ENCODE measurements around the gene GRM3.
"Not testable (repeated sequence)": the region's sequence is repeated elsewhere in the genome, so short reads cannot be mapped to it uniquely, and the experiment has no call there.

The GRM3 gene

DNA sequence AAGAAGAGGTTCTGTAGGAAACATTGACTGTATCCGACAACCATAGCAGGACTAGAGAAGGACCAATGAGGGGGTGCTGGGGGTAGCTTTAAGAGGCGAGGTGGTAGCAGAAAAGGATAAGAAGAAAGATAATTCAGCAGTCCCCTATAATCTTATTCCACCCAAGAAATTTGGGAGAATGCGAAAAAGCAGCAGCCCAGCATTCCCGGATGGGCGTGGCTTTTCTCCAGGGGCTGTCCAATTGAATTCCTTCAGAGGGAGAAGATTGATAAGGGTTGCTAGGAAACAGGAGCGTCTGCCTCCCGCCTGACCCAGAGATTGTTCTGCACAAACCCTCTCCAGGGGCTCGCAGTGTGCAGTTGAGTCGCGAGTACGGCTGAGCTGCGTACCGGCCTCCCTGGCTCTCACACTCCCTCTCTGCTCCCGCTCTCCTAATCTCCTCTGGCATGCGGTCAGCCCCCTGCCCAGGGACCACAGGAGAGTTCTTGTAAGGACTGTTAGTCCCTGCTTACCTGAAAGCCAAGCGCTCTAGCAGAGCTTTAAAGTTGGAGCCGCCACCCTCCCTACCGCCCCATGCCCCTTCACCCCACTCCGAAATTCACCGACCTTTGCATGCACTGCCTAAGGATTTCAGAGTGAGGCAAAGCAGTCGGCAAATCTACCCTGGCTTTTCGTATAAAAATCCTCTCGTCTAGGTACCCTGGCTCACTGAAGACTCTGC is at the start of gene GRM3:
Gene GRM3 (plus strand): TSS at position 349 of the 721 bp plus-strand sequence. CDS start 121,237 bp downstream, outside the sequence.
- DNase-seq, result peak in 12 of 14 donors; percentile 20 to 69 (median 58)

DNA sequence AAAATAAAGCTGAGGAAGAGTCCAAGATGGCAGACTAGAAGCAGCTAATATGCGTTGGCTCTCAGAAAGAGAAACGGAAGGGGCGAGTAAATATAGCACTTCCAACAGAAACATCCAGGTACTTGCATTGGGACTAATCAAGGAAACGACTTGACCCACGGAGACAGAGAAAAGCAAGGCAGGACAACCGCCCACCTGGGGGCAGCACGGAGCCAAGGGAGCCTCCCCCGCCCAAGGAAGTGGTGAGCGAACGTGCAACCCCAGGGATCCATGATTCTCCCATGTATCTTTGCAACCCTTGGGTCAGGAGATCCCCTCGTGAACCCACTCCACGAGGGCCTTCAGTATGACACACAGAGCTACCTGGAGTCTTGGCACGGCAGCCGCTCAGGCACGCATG is 45.4 kb upstream of the GRM3 start:
- no peak for DNase-seq

GRCh38 chr7:86598721-86599120 is 45.0 kb upstream of the GRM3 start:
- no peak for DNase-seq

- DNase-seq, result peak in 8 of 14 donors; percentile 9 to 36 (median 28)
Measured at GRCh38 chr7:86600506-86601290, 43.0 kb upstream of the GRM3 start.

DNA sequence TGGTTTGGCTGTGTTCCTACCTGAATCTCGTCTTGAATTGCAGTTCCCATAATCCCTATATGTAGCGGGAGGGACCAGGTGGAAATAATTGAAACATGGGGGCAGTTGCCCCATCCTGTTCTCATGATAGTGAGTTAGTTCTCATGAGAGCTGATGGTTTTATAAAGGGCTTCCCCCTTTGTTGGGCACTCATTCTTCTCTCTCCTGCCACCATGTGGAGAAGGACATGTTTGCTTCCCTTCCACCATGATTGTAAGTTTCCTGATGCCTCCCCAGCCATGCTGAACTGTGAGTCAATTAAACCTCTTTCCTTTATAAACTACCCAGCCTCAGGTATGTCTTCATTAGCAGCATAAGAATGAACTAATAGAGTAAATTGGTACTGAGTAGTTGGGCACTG is 28.0 kb upstream of the GRM3 start:
- not testable (repeated sequence) for DNase-seq

DNA sequence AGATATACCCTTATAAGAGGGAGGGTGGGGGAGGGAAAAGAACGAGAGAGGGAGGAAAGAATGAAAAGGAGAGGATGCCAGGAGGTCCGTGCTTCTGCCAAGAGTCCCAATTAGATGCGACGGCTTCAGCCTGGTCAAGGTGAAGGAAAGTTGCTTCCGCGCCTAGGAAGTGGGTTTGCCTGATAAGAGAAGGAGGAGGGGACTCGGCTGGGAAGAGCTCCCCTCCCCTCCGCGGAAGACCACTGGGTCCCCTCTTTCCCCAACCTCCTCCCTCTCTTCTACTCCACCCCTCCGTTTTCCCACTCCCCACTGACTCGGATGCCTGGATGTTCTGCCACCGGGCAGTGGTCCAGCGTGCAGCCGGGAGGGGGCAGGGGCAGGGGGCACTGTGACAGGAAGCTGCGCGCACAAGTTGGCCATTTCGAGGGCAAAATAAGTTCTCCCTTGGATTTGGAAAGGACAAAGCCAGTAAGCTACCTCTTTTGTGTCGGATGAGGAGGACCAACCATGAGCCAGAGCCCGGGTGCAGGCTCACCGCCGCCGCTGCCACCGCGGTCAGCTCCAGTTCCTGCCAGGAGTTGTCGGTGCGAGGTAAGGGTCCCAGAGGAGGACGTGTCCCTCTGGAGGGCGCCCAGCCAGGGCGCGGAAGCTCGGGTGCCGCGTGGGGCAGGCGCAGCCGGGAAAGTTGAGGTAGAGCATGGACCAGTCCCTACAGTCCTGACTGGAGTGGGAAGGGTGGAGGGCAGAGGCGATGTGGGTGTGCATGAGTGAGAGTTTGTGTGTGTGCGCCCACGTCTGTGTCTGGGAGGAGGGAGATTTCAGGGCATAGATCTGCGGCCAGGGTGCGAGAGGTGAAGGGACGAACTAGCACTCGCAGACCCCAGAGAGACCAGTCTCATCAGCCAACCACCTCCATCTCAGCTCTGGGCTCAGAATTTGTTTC is 844 bp downstream of the GRM3 start:
- DNase-seq, result peak in 8 of 14 donors; percentile 13 to 86 (median 66)

DNA sequence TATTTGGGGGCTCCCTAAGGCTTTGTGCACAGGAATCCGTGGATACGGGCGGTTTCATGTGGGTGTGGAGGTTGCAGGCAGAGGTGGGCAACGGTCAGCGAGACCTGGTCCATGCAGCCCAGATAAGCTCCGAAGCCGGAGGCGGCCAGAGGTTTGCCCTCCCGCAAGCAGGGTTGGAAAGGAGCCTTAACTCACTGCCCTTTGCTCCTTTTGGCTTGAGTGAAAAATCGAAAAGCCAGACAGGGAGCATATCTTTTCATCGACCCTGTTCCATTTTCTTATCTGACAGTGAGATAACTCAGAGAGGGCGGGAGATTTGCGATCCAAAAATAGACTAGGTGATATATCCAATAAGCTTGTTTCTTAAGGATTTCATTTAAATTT is 1.5 kb downstream of the GRM3 start:
- DNase-seq, result peak in 5 of 14 donors; percentile 42 to 69 (median 65)

DNA sequence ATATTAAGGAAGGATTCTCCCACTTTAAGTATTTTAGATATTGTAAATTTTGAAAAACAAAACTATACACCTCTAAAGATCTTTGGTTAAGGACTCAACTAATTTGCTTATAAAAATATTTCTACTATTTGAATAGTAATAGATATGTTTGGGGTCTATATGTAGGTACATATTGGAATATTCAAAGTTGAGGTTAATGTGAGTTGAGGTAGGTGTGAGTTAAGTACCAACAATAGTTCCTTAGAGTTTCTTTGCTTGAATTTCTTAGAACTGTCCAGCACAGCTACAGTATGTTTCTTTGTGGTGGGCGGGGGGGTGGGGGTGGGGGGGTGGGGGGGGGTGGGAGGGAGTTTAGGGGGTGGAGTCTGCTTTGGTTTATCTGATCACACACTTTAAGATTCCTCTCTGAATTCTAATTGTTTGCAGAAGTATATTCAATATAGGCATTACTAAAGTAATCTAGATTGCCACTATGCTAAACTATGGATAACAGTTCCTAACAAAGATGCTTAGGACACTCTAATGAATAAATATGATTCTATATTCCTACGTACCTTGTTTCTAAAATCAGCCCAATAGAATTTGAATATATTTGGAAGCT is 2.1 kb downstream of the GRM3 start:
- no peak for DNase-seq

DNA sequence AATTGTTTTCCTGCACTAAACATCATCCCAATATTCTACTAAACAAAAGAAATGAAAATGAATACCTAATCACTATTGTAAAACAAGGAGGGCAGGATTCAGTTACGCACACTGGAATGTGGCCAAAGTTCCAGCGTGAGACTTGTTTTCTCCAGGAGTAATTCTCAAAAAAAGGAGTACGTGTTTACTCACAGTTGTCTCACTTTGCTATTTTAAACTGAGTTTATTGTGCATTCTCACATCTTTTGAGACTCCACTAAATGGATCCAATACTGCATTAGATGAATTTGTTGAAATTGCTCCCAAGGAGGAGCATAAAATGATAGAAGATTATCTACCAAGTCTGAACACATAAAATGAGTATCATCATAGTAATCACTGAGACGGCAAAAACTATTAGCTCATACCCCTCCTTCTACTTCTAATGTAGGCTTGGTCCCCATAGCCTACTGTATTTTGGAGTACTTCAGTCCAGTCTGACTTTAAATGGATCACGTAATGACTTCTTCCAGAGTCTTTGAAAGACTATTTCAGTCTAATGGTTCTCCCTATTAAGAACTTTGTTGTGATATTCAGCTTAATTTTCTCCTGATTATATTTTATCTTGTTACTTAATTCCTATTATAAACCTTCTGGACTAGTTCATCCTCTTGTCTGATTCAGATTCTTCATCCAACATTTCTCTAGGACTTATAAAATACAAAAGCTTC is 3.8 kb downstream of the GRM3 start:
- no peak for DNase-seq

DNA sequence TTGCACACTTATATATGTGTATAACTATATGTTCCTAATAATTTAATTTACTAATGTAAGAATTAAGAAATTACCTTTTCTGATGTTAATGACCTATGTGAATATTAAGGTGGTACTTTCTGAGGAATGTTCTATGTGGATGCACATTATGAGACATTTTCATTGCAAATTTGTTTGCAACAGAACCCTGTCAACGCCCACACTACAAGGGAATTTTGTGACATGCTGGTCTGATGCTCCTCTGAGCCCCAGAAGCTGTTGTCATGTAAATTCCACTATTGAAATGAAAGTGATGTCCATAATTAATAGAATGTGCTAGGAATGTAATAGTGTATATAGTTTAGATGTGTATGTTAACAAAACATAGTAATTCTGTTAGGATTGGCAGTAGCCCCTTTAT is 4.5 kb downstream of the GRM3 start:
- no peak for DNase-seq

- DNase-seq, result peak in 8 of 14 donors; percentile 21 to 50 (median 35)
Measured at GRCh38 chr7:86653919-86654659, 10.4 kb downstream of the GRM3 start.

DNA sequence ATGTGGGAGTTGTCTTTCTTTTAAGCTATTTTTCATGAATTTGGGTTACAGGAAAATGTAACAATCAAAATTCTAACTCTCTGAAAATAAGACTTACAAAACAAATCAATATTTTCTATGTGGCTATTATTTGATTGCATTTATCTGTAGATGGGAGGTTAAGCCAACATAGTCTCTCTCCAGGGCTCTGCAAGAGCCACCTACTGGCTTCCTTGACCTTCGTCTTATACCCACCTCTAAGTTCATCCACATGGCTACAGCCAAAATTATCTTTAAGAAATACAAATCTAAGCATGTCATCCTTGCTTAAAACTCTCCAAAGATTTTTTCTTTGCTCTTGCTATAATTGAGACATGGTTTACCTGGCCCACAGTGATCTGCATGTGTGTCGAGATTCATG is 14.2 kb downstream of the GRM3 start:
- DNase-seq, result no peak

DNA sequence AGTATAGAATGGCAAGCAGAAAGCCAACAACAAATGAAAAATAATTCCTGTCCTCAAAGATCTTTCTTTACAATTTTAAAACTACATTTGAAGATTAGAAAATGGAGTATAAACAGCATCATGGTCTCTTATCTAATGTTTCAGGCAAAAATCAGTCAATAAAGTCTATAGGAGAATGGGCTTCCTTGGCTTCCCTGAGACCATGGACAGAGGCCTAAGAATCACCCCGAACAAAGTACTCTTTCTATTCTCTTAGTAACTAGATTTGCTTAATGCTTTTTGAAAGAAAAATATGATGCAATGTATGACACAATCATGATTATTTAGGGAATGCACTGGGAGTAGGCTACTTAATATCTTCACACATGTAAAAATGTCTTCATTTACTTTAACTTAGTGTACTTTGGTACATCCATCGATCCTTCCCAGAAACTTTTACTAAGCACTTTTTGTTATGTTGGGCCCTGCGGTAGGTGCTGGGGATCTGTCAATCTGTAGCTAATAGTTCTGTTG is 17.3 kb downstream of the GRM3 start:
- DNase-seq, result no peak

DNA sequence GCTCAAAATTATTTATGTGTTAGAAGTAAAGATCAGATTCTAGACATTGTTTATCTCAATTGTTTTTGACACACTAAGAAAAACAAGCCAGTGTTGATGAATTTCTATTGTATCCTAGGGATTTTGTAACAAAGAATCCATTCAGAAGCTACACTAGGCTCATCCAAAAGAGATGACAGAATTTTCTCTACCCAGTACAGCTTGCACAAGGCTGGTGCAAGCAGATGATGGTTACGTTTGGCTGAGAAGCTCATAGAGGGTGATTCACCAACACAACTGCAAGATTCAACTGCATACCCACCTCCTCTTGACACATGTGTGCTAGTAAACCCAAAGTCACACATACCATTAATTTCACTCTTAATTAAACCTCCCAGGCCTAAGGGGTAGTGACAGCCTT is 20.8 kb downstream of the GRM3 start:
- peak in 7 of 14 donors; percentile 11 to 44 (median 25) for DNase-seq

DNA sequence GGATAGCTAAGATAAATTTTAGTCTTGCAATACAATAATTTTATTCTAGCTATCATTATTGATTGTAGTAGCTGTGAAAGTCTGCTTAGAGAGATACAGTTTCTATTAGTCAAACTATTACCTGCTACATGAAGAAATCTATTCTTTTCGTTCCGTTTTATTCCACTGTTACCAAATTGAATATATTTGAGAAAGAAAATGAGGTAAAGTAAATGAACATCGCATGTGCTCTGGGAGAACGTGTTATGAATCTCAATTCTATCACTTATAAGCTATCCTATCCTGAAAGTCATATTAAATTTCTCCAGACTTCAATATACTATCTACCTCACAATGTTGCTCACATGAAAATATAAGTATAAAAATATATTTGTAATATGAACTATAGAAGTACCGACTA is 21.3 kb downstream of the GRM3 start:
- no peak for DNase-seq

- no peak for DNase-seq
Measured at GRCh38 chr7:86665669-86666068, 22.0 kb downstream of the GRM3 start.

GRCh38 chr7:86667732-86668131 is 24.0 kb downstream of the GRM3 start:
- no peak for DNase-seq

DNA sequence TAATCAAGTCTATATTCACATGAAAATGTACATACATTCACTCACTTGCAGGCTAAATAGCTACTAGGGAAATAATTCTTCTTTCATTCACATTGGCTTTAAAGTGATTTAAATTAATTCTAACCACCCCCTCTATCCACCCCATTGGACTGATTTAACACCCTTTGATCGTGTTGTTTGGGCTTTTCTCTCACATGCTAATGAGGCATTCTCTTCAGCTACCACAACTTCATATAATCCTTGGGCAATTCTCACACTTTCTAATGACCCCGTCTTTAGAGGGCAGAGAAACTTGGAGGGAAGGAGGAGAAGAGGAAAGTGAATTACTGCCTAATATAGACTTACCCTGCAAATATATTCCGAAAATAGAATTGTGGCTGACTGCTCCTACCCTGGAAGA is 24.6 kb downstream of the GRM3 start:
- no peak for DNase-seq

- no peak for DNase-seq
Measured at GRCh38 chr7:86687831-86688230, 44.1 kb downstream of the GRM3 start.

- DNase-seq, result no peak
Measured at GRCh38 chr7:86689363-86689762, 45.7 kb downstream of the GRM3 start.

DNA sequence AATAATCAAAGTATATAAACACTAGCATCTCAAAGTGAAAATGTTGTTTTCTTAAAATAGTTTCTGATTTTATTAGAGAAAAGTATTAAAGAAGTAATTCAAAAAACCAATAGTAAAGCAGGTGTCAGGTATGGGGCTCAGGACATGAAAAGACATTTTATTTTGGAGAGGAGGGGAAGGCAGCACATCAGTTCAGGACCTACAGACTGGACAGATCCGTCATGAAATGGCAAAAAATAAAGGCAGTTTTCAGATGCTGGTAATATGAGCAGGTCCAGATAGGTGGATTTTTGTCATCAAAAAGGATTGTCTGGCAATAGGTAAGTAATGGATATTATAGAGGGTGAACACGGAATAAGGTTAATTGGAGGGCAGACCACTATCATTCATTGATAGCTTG is 49.0 kb downstream of the GRM3 start:
- no peak for DNase-seq
